Sigmoid colon (tissue), 4 donors: ENCODE results near the gene ANO6.

Source experiments
- CTCF ChIP-seq, 4 experiments: fragments of 450-650 bp in 3 of 4; fragments of 200-600 bp in 1 of 4; IDR thresholded peaks; one replicate each; pipeline ENCODE4 v1.5.1; 2016 to 2019; ENCODE audit warnings: antibody characterized with exemption in 4 of 4, mild to moderate bottlenecking in 3 of 4, moderate library complexity in 2 of 4
- POLR2A ChIP-seq, 2 donors: fragments of 450-650 bp; IDR thresholded peaks; one replicate each; pipeline ENCODE4 v1.6.1; 2016; ENCODE audit warnings: antibody characterized with exemption in 2 of 2, mild to moderate bottlenecking in 2 of 2, moderate library complexity in 2 of 2
- POLR2AphosphoS5 ChIP-seq, 4 donors: sonication (generic); formaldehyde crosslinking; IDR thresholded peaks; one replicate each; pipeline ENCODE4 v1.6.1; 2017; ENCODE audit warnings: antibody characterized with exemption in 4 of 4

- TF ChIP-seq POLR2A (IDR thresholded peaks at IDR 0.05) (no peak), CTCF (IDR thresholded peaks at IDR 0.05) (no peak), POLR2AphosphoS5 (IDR thresholded peaks at IDR 0.05) (no peak)
Observed at GRCh38 chr12:45379261-45379660, 163.4 kb downstream of the ANO6 start.
